MCF 10A (cell line): ENCODE results near the gene NTF4. TPM values are rescaled to one million over a fixed set of nuclear protein-coding genes. Genes with fewer than 3 reads are reported as not detected.
"Not testable (repeated sequence)": the region's sequence is repeated elsewhere in the genome, so short reads cannot be mapped to it uniquely, and the experiment has no call there.

Experiments
- BruUV-seq: library from RNA; stranded (reverse); fragments of 400-500 nt; replicated peaks from 2 replicates; lab custom pipeline; 2021; lab: Mats Ljungman, UMichigan
- CTCF ChIA-PET: fragments of 300-600 bp; sonication (Branson Sonifier 250); formaldehyde crosslinking; extraction: SDS; loops from one replicate; lab custom pipeline; 2021; ENCODE audit warnings: antibody characterized with exemption, inconsistent platforms; lab: Yijun Ruan, JAX
- POLR2A ChIA-PET: fragments of 300-600, 350-650 bp; sonication (Branson Sonifier 250); formaldehyde crosslinking; extraction: SDS; loops from one replicate; lab custom pipeline; 2020; ENCODE audit warnings: antibody characterized with exemption, inconsistent platforms; lab: Yijun Ruan, JAX
- DNase-seq: peaks from one replicate; pipeline ENCODE4 v3.0.0-alpha.2; 2018; ENCODE audit not compliant: unreplicated experiment
- H3K27ac Mint-ChIP-seq: one replicate; pipeline ENCODE4 v1.8.0; 2022; ENCODE audit warnings: mild to moderate bottlenecking, low read depth, mixed read lengths; ENCODE audit not compliant: unreplicated experiment
- H3K27me3 Mint-ChIP-seq: one replicate; pipeline ENCODE4 v1.8.0; 2022; ENCODE audit warnings: mixed read lengths; ENCODE audit not compliant: insufficient read depth, unreplicated experiment
- H3K36me3 Mint-ChIP-seq: one replicate; pipeline ENCODE4 v1.8.0; 2022; ENCODE audit warnings: mild to moderate bottlenecking, moderate library complexity, mixed read lengths; ENCODE audit not compliant: insufficient read depth, unreplicated experiment
- H3K4me1 Mint-ChIP-seq: one replicate; pipeline ENCODE4 v1.8.0; 2022; ENCODE audit warnings: mixed read lengths; ENCODE audit not compliant: insufficient read depth, unreplicated experiment
- H3K4me3 Mint-ChIP-seq: one replicate; pipeline ENCODE4 v1.8.0; 2022; ENCODE audit warnings: mild to moderate bottlenecking, moderate library complexity, mixed read lengths; ENCODE audit not compliant: unreplicated experiment
- H3K9me3 Mint-ChIP-seq: one replicate; pipeline ENCODE4 v1.8.0; 2022; ENCODE audit warnings: mixed read lengths; ENCODE audit not compliant: unreplicated experiment
- CTCF ChIP-seq: fragments of 200-600 bp; IDR thresholded peaks from one replicate; pipeline ENCODE4 v1.8.0; 2022; ENCODE audit warnings: antibody characterized with exemption, mild to moderate bottlenecking; ENCODE audit not compliant: unreplicated experiment
- intact Hi-C: fragments of 100-400 bp; cut with micrococcal nuclease; formaldehyde crosslinking; loops from 2 replicates; pipeline ENCODE4 v1.14.1; 2022
- total RNA-seq: library from RNA; stranded (reverse); gene quantifications from 2 replicates; pipeline ENCODE4 v1.2.3, GENCODE V29; 2022

The NTF4 gene
- total RNA-seq, 1 experiment from 2014 or later = 7.8 TPM

GRCh38 chr19:49022116-49022515, 42.5 kb downstream of the NTF4 start:
- no peaks in the 10 kb centered on the region for H3K27me3 Mint-ChIP-seq
- no peak overlapping the region for H3K4me3 Mint-ChIP-seq
- intact Hi-C loops = no loop called here
- no TSS peak for BruUV-seq
- POLR2A ChIA-PET = no interaction called here
- no peak overlapping the region for H3K27ac Mint-ChIP-seq
- H3K36me3 Mint-ChIP-seq = peaks cover 13% of the 10 kb centered on the region
- H3K9me3 Mint-ChIP-seq = no peaks in the 10 kb centered on the region
- DNase-seq = no peak
- CTCF ChIA-PET = no interaction called here
- no peak for TF ChIP-seq CTCF
- peaks cover 22% of the 10 kb centered on the region for H3K4me1 Mint-ChIP-seq

- ChIA-PET POLR2A (interaction anchor here (1.2 kb wide), 1 partner anchor 44 kb away, joined by 4 read pairs; no protein-coding TSS in a partner anchor), CTCF (interaction anchor here (1.4 kb wide), 1 partner anchor 22 kb away, joined by 3 read pairs; no protein-coding TSS in a partner anchor)
- Mint-ChIP-seq H3K27ac (no peak overlapping the region), H3K27me3 (no peaks in the 10 kb centered on the region), H3K4me1 (peaks cover 22% of the 10 kb centered on the region), H3K36me3 (peaks cover 19% of the 10 kb centered on the region), H3K4me3 (no peak overlapping the region), H3K9me3 (no peaks in the 10 kb centered on the region)
- no peak for TF ChIP-seq CTCF
- no TSS peak for BruUV-seq
- intact Hi-C loops = no loop called here
- peak; percentile 49 for DNase-seq
These were observed 43.4 kb downstream of the NTF4 start for GRCh38 chr19:49020931-49021895.

GRCh38 chr19:49020342-49020741, 44.3 kb downstream of the NTF4 start:
- Mint-ChIP-seq H3K36me3 (peaks cover 26% of the 10 kb centered on the region), H3K27me3 (no peaks in the 10 kb centered on the region), H3K27ac (no peak overlapping the region), H3K9me3 (no peaks in the 10 kb centered on the region), H3K4me3 (peak overlapping the region; percentile 57), H3K4me1 (peaks cover 18% of the 10 kb centered on the region)
- no TSS peak for BruUV-seq
- intact Hi-C loops = no loop called here
- CTCF ChIA-PET = interaction anchor here (0.6 to 1.4 kb wide), 2 partner anchors 21 to 37 kb away, joined by 3 to 4 read pairs; partner anchors contain the start of gene CGB7
- DNase-seq = no peak
- POLR2A ChIA-PET = interaction anchor here (1.2 to 1.7 kb wide), 2 partner anchors 37 to 45 kb away, joined by 4 to 6 read pairs; partner anchors contain the start of gene CGB7
- TF ChIP-seq CTCF = no peak

GRCh38 chr19:49019242-49019932, 45.2 kb downstream of the NTF4 start:
- Mint-ChIP-seq H3K27me3 (no peaks in the 10 kb centered on the region), H3K4me3 (peak overlapping the region; percentile 57), H3K4me1 (peaks cover 18% of the 10 kb centered on the region), H3K9me3 (no peaks in the 10 kb centered on the region), H3K27ac (no peak overlapping the region), H3K36me3 (peaks cover 34% of the 10 kb centered on the region)
- DNase-seq = peak; percentile 83
- TSS peak; percentile 3 for BruUV-seq
- intact Hi-C loops = no loop called here
- POLR2A ChIA-PET = interaction anchor here (0.6 to 1.7 kb wide), 10 partner anchors 9 to 306 kb away, joined by 3 to 11 read pairs (median 4); partner anchors contain the start of genes CGB7, GYS1 and RUVBL2
- CTCF ChIA-PET = interaction anchor here (0.6 kb wide), 1 partner anchor 38 kb away, joined by 4 read pairs; the partner anchor contains the start of gene CGB7
- no peak for TF ChIP-seq CTCF

- H3K27ac Mint-ChIP-seq, DNase-seq, BruUV-seq, intact Hi-C loops, H3K9me3 Mint-ChIP-seq, H3K27me3 Mint-ChIP-seq: not testable (repeated sequence)
- ChIA-PET POLR2A (interaction anchor here (0.6 to 1.7 kb wide), 10 partner anchors 9 to 623 kb away, joined by 3 to 11 read pairs (median 4); partner anchors contain the start of genes CGB7, GYS1, RUVBL2 and SCAF1), CTCF (interaction anchor here (0.6 to 1.3 kb wide), 2 partner anchors 19 to 208 kb away, joined by 3 to 4 read pairs; no protein-coding TSS in a partner anchor)
- peak overlapping the region; percentile 57 for H3K4me3 Mint-ChIP-seq
- H3K4me1 Mint-ChIP-seq = peaks cover 18% of the 10 kb centered on the region
- peaks cover 37% of the 10 kb centered on the region for H3K36me3 Mint-ChIP-seq
These were observed 46.0 kb downstream of the NTF4 start for GRCh38 chr19:49018388-49019241.
